Muscle layer of duodenum (tissue), 2 donors: Measurements from ENCODE around the gene GIMAP4.
"Not testable (repeated sequence)": the region's sequence is repeated elsewhere in the genome, so short reads cannot be mapped to it uniquely, and the experiment has no call there.

Source experiments
- H3K27ac ChIP-seq: one replicate; pipeline ENCODE4 v1.7.0; 2013; ENCODE audit warnings: mild to moderate bottlenecking, low read length
- H3K27me3 ChIP-seq: one replicate; pipeline ENCODE4 v1.7.0; 2013; ENCODE audit warnings: low read depth, mild to moderate bottlenecking, control low read depth, low read length
- H3K36me3 ChIP-seq, 2 donors: one replicate each; pipeline ENCODE4 v1.7.0; 2013; ENCODE audit warnings: low read length in 2 of 2, control low read depth in 1 of 2, mild to moderate bottlenecking in 1 of 2; ENCODE audit not compliant: insufficient read depth in 2 of 2, control insufficient read depth in 1 of 2
- H3K4me1 ChIP-seq, 2 donors: one replicate each; pipeline ENCODE4 v1.7.0; 2013; ENCODE audit warnings: low read length in 2 of 2, mild to moderate bottlenecking in 2 of 2, control low read depth in 1 of 2, moderate library complexity in 1 of 2; ENCODE audit not compliant: insufficient read depth in 2 of 2, control insufficient read depth in 1 of 2
- H3K4me3 ChIP-seq, 2 donors: one replicate each; pipeline ENCODE4 v1.7.0; 2013; ENCODE audit warnings: low read length in 2 of 2, low read depth in 1 of 2, mild to moderate bottlenecking in 1 of 2
- H3K9me3 ChIP-seq, 2 donors: one replicate each; pipeline ENCODE4 v1.7.0; 2013; ENCODE audit warnings: low read length in 2 of 2, control low read depth in 1 of 2, mild to moderate bottlenecking in 1 of 2; ENCODE audit not compliant: control insufficient read depth in 1 of 2
- donor health status: healthy.

GIMAP4 gene

DNA sequence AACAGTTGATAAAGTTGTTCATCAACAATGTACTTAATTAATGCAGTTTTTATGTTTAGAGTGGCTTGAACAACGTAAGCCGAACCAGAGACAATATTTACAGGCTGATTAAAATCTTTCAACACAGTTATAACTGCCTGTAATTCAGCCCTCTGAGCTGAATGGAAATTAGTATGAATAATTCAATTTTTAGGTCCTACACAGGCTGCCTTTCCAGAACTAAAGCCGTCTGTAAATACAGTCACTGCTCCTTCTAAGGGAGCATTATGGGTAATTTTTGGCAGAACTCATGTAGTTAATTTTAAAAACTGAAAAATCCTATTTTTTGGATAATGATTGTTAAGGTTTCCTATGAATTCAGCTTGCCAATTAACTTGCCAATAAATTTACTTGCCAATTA lies 2.6 kb upstream of the GIMAP4 start:
- no peaks in the 10 kb centered on the region for H3K27me3 ChIP-seq
- H3K36me3 ChIP-seq, result no peaks in the 10 kb centered on the region
- no peak overlapping the region for H3K4me3 ChIP-seq
- H3K27ac ChIP-seq, result no peak overlapping the region
- no peaks in the 10 kb centered on the region for H3K4me1 ChIP-seq
- peaks cover 0 to 7% of the 10 kb centered on the region in 2 donors for H3K9me3 ChIP-seq

DNA sequence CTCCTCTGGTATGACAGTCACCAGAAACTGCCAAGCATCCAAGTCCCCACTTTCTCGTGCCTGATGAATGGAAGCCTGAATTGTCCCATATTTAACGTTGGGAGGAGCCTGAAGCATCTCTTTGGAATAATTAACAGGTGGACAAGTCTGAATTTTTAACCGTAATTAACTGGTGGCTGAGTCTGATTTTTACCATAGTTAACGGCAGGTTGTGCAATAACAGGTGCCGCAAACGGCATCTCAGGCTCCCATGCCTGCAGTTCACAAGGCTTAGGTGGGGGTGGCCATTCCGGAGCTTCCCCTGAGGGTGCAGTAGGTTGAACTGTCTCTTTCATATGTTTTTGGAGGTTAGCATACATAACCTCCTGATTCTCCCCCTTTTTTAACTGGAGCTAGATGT lies 2.0 kb upstream of the GIMAP4 start:
- Histone ChIP-seq H3K4me1 (peaks cover 0 to under 1% of the 10 kb centered on the region in 2 donors), H3K27ac (no peak overlapping the region)

DNA sequence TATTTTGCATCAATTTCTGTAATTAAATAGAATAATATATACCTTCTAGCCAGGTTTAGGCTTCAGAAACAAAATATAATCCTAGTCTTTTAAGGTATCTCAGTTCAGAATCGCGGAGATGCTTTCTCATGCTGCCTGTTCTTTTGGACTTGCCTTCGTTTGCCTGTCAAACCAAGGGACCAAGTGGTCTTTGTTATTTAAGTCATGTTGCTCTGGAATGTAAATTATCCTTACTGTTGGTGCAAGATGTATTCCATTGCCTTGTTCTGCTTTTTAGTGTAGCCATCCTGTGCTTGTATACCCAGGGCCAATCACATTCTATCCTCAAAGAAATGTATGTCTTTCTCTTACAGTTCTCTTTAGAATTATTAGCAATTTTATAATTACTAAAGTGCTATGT lies 1.1 kb upstream of the GIMAP4 start:
- Histone ChIP-seq H3K9me3 (no peaks in the 10 kb centered on the region), H3K27ac (no peak overlapping the region), H3K4me3 (no peak overlapping the region), H3K36me3 (no peaks in the 10 kb centered on the region), H3K27me3 (no peaks in the 10 kb centered on the region), H3K4me1 (peaks cover 0 to 4% of the 10 kb centered on the region in 2 donors)

More for the DNA sequence above, 2.0 kb upstream of the GIMAP4 start:
- Histone ChIP-seq H3K27me3 (no peaks in the 10 kb centered on the region), H3K9me3 (peaks cover 0 to 5% of the 10 kb centered on the region in 2 donors), H3K36me3 (no peaks in the 10 kb centered on the region), H3K4me3 (no peak overlapping the region)

DNA sequence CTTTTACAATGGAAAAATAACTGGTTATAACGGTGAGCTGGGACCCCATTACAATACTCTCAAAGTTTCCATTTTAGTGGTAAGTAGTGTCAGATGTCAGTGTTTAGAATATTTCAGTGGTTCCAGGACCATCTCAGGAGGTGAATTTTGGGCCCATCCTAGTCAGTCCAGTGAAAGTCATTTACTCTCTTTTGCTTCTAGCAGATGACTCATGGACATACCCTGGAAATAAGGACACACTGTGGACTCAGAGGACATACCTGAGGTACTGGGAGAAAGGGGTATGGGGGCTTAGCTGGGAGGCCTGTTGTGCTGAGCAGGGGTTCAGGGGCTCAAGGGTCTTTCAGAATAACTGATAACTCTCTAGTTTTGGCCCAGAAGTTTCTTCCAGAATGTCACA lies 618 bp upstream of the GIMAP4 start:
- Histone ChIP-seq H3K9me3 (no peaks in the 10 kb centered on the region), H3K27ac (no peak overlapping the region), H3K4me3 (no peak overlapping the region), H3K36me3 (no peaks in the 10 kb centered on the region), H3K27me3 (no peaks in the 10 kb centered on the region), H3K4me1 (peaks cover 0 to 4% of the 10 kb centered on the region in 2 donors)

DNA sequence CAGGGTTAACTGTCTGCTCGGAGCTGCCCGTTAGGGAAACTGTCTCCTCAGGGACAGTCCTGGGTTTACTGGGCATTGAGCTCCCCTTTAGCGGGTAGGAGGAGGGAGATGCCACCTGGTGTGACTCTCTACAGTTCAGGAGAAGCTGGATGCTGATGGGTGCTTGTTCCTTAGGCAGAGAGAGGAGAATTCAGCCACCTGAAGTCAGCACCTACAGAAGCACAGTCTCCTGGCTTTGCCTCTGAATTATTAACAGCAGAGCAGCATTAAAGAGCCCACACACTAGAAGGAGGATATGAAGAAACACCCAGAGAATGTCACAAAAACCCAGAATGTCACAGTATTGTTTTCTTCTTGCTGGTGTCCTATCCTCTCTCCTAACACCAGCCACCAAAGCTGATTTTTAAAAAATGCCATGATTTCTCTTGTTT lies 696 bp downstream of the GIMAP4 start:
- Histone ChIP-seq H3K27me3 (no peaks in the 10 kb centered on the region), H3K4me3 (peak overlapping the region; percentile 57 to 62), H3K4me1 (peaks cover 0 to 4% of the 10 kb centered on the region in 2 donors), H3K9me3 (no peaks in the 10 kb centered on the region), H3K27ac (peak overlapping the region; percentile 83), H3K36me3 (peaks cover 0 to 7% of the 10 kb centered on the region in 2 donors)

DNA sequence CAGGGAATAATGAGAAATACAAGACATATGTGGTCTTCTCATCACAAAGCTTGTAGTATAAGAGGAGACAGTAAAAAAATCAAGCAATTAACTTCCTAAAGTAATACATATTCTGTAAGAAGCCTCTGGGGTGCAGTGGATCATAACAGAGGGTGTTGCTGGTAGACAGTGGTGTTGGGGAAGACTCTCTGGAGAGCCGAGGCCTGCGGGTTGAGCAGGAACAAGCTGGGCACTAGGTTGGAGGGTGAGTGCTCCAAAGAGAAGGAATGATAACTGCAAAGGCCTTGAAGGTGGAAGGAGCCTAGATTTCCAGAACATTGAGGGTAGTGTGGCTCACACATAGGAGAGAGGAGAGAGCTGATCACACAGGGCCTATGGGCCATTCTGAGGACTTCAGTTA lies 1.5 kb downstream of the GIMAP4 start:
- Histone ChIP-seq H3K36me3 (peaks cover 0 to 7% of the 10 kb centered on the region in 2 donors), H3K27me3 (no peaks in the 10 kb centered on the region), H3K9me3 (no peaks in the 10 kb centered on the region), H3K4me3 (peak overlapping the region; percentile 19 to 62), H3K4me1 (peaks cover 0 to 4% of the 10 kb centered on the region in 2 donors), H3K27ac (peak overlapping the region; percentile 83)

DNA sequence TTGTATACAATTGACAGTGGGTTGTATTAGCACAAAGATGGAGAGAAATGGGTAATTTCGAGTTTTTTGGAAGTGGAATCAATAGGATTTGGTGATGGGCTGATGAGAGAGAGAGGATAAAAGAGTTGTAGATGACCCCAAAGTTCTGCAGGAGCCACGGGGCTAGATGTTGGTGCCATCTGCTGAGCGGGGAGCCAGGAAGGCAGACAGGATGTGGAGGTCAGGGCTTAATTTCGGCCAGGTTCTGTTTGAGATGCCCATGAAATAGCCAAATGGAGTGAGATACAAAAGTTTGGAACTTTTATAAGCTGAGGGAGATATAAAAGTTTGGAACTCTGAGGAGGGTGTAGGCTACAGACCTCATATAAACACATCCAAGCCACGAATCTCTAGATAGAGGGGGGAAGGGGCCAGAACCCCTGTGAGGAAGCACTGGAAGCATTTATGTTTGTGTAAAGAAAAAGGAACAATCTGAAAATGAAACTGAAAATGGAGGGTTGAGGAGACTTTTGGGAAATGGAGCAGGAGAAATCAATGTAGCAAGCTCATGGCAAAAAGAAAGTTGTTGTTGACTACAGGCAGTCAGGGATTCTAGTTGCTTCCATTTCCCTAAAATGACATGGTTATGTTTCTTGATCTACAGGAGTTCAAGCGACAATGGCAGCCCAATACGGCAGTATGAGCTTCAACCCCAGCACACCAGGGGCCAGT lies 2.2 kb downstream of the GIMAP4 start:
- Histone ChIP-seq H3K9me3 (no peaks in the 10 kb centered on the region), H3K27me3 (no peaks in the 10 kb centered on the region), H3K27ac (peak overlapping the region; percentile 83), H3K4me3 (peak overlapping the region in 1 of 2 donors; percentile 62), H3K36me3 (peaks cover 0 to 7% of the 10 kb centered on the region in 2 donors), H3K4me1 (peaks cover 0 to 4% of the 10 kb centered on the region in 2 donors)

DNA sequence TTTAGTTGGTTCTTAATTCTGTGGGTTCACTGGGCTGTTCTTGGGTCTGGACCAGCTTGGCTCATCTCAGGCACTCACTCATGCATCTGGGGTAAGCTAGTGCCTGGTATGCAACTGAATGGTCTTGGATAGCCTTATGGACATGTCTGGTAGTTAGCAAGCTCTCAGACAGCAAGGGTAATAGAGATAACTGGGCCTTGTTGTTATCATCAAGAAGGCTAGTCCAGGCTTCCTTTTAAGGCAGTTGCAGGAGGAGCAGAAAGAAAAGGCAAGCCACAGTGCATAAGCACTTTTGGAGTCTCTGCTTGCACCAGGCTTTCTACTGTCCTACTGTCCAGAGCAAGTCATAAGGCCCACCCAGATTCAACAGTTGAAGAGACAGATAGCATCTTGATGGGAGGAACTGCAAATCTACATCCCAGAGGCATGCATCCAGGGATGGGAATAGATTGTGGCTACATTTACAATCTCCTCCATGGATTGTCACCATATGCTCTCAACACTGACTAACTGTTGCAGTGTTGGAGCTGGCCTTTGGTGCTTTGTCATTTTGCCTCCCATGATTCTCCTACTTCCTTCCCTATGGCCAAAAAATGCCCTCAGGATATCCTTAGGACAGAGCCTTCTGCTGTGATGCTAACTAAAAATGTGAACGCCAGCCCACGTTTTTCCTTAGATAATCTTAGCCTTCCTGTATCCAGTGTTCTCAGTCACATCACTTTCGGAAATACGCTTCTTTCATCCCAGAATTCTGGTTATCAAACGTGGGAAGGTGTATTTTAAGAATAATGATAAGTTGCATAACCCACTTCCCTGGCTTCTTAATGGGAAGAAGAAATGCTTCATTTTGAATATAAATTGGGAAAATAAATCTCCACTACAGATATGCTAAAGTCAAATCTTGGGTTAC lies 3.6 kb downstream of the GIMAP4 start:
- Histone ChIP-seq H3K27ac (no peak overlapping the region), H3K36me3 (peaks cover 0 to 7% of the 10 kb centered on the region in 2 donors), H3K4me3 (no peak overlapping the region)

DNA sequence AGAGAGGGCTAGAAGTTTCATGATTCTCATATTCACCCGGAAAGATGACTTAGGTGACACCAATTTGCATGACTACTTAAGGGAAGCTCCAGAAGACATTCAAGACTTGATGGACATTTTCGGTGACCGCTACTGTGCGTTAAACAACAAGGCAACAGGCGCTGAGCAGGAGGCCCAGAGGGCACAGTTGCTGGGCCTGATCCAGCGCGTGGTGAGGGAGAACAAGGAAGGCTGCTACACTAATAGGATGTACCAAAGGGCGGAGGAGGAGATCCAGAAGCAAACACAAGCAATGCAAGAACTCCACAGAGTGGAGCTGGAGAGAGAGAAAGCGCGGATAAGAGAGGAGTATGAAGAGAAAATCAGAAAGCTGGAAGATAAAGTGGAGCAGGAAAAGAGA lies 5.3 kb downstream of the GIMAP4 start:
- Histone ChIP-seq H3K27ac (no peak overlapping the region), H3K9me3 (no peaks in the 10 kb centered on the region), H3K27me3 (no peaks in the 10 kb centered on the region), H3K4me3 (no peak overlapping the region), H3K36me3 (peaks cover 0 to 7% of the 10 kb centered on the region in 2 donors), H3K4me1 (peaks cover 0 to 4% of the 10 kb centered on the region in 2 donors)

More for the DNA sequence above, 3.6 kb downstream of the GIMAP4 start:
- H3K9me3 ChIP-seq, result no peaks in the 10 kb centered on the region
- H3K27me3 ChIP-seq, result no peaks in the 10 kb centered on the region
- peaks cover 0 to 4% of the 10 kb centered on the region in 2 donors for H3K4me1 ChIP-seq

DNA sequence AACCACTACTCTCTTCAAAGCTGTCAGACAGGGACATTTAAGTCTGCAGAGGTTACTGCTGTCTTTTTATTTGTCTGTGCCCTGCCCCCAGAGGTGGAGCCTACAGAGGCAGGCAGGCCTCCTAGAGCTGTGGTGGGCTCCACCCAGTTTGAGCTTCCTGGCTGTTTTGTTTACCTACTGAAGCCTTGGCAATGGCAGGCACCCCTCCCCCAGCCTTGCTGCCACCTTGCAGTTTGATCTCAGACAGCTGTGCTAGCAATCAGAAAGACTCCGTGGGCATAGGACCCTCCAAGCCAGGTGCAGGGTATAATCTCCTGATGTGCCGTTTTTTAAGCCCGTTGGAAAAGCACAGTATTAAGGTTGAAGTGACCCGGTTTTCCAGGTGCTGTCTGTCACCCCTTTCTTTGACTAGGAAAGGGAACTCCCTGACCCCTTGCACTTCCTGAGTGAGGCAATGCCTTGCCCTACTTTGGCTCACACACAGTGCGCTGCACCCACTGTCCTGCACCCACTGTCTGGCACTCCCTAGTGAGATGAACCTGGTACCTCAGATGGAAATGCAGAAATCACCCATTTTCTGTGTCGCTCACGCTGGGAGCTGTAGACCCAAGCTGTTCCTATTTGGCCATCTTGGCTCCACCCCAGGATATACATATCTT lies 12.9 kb downstream of the GIMAP4 start:
- not testable (repeated sequence) for H3K4me3 ChIP-seq, H3K36me3 ChIP-seq, H3K27ac ChIP-seq

More for the DNA sequence above, 12.9 kb downstream of the GIMAP4 start:
- not testable (repeated sequence) for H3K4me1 ChIP-seq, H3K9me3 ChIP-seq, H3K27me3 ChIP-seq
